ENCODE data around the gene SUN5. TPM values are rescaled to one million over a fixed set of nuclear protein-coding genes. Genes with fewer than 3 reads are reported as not detected.

SUN5 gene
- total and polyA plus RNA-seq, 3 experiments from 2014 or later: not detected

DNA sequence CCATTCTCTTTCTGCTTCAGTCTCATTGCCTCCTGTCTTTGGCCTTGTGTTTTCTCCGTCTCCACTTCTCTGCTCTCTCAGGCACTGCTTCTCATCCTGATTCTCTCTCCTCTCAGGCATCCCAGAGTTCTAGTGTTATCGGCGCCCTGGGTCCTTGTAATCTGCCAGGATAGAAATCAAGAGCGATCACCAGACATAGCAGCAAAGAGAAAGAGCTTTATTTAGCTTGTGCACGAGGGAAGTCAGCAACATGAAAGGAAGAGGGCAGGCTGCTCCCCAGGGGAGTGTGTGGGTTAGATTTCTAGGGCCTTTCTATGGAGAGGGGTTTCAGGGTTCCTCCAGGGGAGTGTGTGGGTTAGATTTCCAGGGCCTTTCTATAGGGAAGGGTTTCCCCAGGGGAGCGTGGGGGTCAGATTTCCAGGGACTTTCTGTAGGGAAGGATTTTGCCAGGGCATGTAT, 32.5 kb downstream of the SUN5 start:
- Histone ChIP-seq H3K4me1 (ENCODE audit: insufficient read depth, low read length) (peaks cover 96% of the 10 kb centered on the region), H3K36me3 (ENCODE audit: insufficient read depth, low read length) (no peaks in the 10 kb centered on the region), H3K9me3 (ENCODE audit: low read length) (peaks cover 6% of the 10 kb centered on the region), H3K4me3 (ENCODE audit: low read length) (peak overlapping the region; percentile 64), H3K27ac (ENCODE audit: low read depth, low read length) (peak overlapping the region; percentile 59), H3K27me3 (ENCODE audit: insufficient read depth, low read length, poor library complexity, severe bottlenecking) (no peaks in the 10 kb centered on the region)
- Mint-ChIP-seq H3K4me3 (no peak overlapping the region), H3K27ac (no peak overlapping the region), H3K9me3 (peaks cover 0 to 9% (median 4%) of the 10 kb centered on the region in 5 donors), H3K4me1 (peaks cover 6 to 49% (median 48%) of the 10 kb centered on the region in 3 donors), H3K27me3 (peaks cover 0 to 1% of the 10 kb centered on the region in 2 donors), H3K36me3 (peaks cover 0 to 5% (median 0%) of the 10 kb centered on the region in 3 donors)
- ChIA-PET POLR2A (interaction anchor here (1.1 kb wide), 1 partner anchor 26 kb away, joined by 6 read pairs; no protein-coding TSS in a partner anchor), CTCF (interaction anchor here (1.0 kb wide), 1 partner anchor 182 kb away, joined by 4 read pairs; no protein-coding TSS in a partner anchor)
- DNase-seq: peak in 1 of 5 donors; percentile 68

- H3K27ac Mint-ChIP-seq: no peak overlapping the region
- POLR2A ChIA-PET: interaction anchor here (0.5 kb wide), 1 partner anchor 526 kb away, joined by 3 read pairs; no protein-coding TSS in a partner anchor
- H3K27ac ChIP-seq (ENCODE audit: low read depth, low read length): peak overlapping the region; percentile 59
- peak in 1 of 5 donors; percentile 38 for DNase-seq
- peaks cover 97% of the 10 kb centered on the region for H3K4me1 ChIP-seq (ENCODE audit: insufficient read depth, low read length)
- H3K27me3 ChIP-seq (ENCODE audit: insufficient read depth, low read length, poor library complexity, severe bottlenecking): no peaks in the 10 kb centered on the region
- H3K4me3 ChIP-seq (ENCODE audit: low read length): peak overlapping the region; percentile 64
- CTCF ChIA-PET: interaction anchor here (1.0 kb wide), 1 partner anchor 181 kb away, joined by 4 read pairs; no protein-coding TSS in a partner anchor
- no peaks in the 10 kb centered on the region for H3K9me3 ChIP-seq (ENCODE audit: low read length)
- no peaks in the 10 kb centered on the region for H3K36me3 Mint-ChIP-seq
- H3K4me1 Mint-ChIP-seq: peaks cover 0 to 51% (median 49%) of the 10 kb centered on the region in 3 donors
- no peaks in the 10 kb centered on the region for H3K36me3 ChIP-seq (ENCODE audit: insufficient read depth, low read length)
- peak overlapping the region in 1 of 7 donors; percentile 17 for H3K4me3 Mint-ChIP-seq
- H3K9me3 Mint-ChIP-seq: peaks cover 0 to 3% (median 0%) of the 10 kb centered on the region in 5 donors
- H3K27me3 Mint-ChIP-seq: peaks cover 0 to 1% of the 10 kb centered on the region in 2 donors
Measured at GRCh38 chr20:32970973-32971300, 33.3 kb downstream of the SUN5 start.

DNA sequence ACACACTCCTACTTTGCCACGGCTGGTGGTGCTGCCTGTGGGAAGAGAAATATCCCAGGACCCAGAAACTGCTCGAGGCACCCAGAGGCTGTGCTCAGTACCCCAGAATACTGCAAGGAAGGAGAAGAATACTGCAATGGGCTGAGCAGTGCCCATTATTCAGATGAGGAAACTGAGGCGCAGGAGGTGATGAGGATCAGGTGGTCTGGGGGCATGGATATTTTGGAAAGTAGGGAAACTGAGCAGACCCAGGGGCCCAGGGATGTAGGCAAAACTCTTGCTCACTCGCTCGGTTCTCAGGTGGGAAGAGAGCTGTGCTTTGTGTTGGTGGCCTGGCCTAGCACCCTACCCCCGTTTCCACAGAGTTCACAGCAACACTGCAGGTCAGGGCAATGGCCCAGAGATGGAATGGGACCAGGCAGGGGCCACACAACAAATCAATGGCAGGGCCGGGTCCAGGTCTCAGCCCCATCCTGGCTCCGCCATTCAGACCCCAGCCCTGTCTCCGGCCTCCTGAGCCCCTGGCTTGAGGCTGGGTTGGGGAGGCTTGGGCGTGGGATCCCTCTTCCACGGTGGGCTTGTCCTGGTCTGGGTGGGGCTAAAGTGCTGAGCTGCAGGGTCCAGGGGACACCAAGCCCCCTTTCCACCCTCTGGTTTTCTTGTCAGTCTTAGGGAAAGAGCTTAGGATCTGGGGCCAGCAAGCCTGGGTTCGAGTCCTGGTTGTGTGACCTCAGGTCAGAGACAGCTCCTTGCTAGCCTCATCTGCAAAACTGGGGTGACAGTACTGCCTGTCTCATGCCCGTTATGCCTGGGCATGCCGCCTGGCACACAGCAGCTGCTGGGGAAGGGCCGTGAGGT, 33.9 kb downstream of the SUN5 start:
- Histone ChIP-seq H3K9me3 (ENCODE audit: low read length) (no peaks in the 10 kb centered on the region), H3K27me3 (ENCODE audit: insufficient read depth, low read length, poor library complexity, severe bottlenecking) (no peaks in the 10 kb centered on the region), H3K4me3 (ENCODE audit: low read length) (peak overlapping the region; percentile 64), H3K27ac (ENCODE audit: low read depth, low read length) (peak overlapping the region; percentile 59), H3K36me3 (ENCODE audit: insufficient read depth, low read length) (no peaks in the 10 kb centered on the region), H3K4me1 (ENCODE audit: insufficient read depth, low read length) (peaks cover 98% of the 10 kb centered on the region)
- peaks cover 0 to 1% of the 10 kb centered on the region in 2 donors for H3K27me3 Mint-ChIP-seq
- H3K9me3 Mint-ChIP-seq: peaks cover 0 to 3% (median 0%) of the 10 kb centered on the region in 5 donors
- peak overlapping the region in 6 of 7 donors; percentile 42 to 66 (median 50) for H3K4me3 Mint-ChIP-seq
- peak in 1 of 5 donors; percentile 26 for DNase-seq
- CTCF ChIA-PET: no interaction called here
- POLR2A ChIA-PET: interaction anchor here (0.5 kb wide), 1 partner anchor 527 kb away, joined by 3 read pairs; no protein-coding TSS in a partner anchor
- H3K36me3 Mint-ChIP-seq: no peaks in the 10 kb centered on the region
- H3K4me1 Mint-ChIP-seq: peaks cover 0 to 57% (median 51%) of the 10 kb centered on the region in 3 donors
- H3K27ac Mint-ChIP-seq: peak overlapping the region in 2 of 8 donors; percentile 96 to 99

DNA sequence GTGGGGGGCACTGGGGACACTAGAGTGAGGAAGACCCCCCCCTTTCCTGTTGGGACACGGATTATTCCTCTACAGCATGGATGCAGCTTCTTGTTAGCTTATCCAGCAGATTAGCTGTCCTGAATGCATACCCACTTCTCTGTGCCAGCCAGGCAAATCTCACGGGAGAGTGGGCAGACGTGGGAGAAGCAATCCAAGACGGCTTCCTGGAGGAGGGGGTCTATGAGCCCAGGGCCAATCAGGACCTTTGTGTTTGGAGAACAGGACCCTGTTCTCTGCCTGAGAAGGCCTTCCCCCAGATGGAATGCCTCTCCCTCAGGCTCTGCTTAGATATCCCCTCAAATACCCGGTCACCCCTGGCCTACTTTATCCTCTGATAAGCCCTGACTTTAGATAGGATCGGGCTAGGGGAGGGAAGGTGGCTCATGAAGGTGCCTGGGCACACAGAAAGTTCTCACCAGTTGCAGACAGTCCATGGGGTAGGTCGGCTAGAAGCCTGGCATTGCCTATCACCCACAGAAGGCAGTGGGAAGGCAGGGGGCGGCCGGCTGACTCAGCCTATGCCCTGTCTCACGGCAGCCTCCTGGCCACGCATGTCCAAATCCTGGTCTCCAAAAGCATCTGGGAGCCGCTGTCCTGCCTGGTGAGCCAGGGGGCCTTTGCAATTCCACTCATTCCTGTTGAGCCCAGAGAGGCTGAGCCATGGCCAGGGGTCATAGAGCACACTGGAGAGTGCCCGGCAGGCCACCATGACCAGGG, 34.7 kb downstream of the SUN5 start:
- peak in 1 of 5 donors; percentile 39 for DNase-seq
- Histone ChIP-seq H3K4me3 (ENCODE audit: low read length) (no peak overlapping the region), H3K4me1 (ENCODE audit: insufficient read depth, low read length) (peaks cover 97% of the 10 kb centered on the region), H3K9me3 (ENCODE audit: low read length) (no peaks in the 10 kb centered on the region), H3K27ac (ENCODE audit: low read depth, low read length) (no peak overlapping the region), H3K27me3 (ENCODE audit: insufficient read depth, low read length, poor library complexity, severe bottlenecking) (no peaks in the 10 kb centered on the region), H3K36me3 (ENCODE audit: insufficient read depth, low read length) (no peaks in the 10 kb centered on the region)
- Mint-ChIP-seq H3K4me3 (peak overlapping the region in 6 of 7 donors; percentile 65 to 85 (median 80)), H3K36me3 (no peaks in the 10 kb centered on the region), H3K27ac (peak overlapping the region in 2 of 8 donors; percentile 96 to 99), H3K9me3 (peaks cover 0 to under 1% (median 0%) of the 10 kb centered on the region in 5 donors), H3K27me3 (peaks cover 0 to 1% of the 10 kb centered on the region in 2 donors), H3K4me1 (peaks cover 2 to 55% (median 54%) of the 10 kb centered on the region in 3 donors)
- ChIA-PET CTCF (interaction anchor here (2.2 kb wide), 1 partner anchor 35 kb away, joined by 5 read pairs; the partner anchor contains the start of gene SUN5), POLR2A (no interaction called here)

DNA sequence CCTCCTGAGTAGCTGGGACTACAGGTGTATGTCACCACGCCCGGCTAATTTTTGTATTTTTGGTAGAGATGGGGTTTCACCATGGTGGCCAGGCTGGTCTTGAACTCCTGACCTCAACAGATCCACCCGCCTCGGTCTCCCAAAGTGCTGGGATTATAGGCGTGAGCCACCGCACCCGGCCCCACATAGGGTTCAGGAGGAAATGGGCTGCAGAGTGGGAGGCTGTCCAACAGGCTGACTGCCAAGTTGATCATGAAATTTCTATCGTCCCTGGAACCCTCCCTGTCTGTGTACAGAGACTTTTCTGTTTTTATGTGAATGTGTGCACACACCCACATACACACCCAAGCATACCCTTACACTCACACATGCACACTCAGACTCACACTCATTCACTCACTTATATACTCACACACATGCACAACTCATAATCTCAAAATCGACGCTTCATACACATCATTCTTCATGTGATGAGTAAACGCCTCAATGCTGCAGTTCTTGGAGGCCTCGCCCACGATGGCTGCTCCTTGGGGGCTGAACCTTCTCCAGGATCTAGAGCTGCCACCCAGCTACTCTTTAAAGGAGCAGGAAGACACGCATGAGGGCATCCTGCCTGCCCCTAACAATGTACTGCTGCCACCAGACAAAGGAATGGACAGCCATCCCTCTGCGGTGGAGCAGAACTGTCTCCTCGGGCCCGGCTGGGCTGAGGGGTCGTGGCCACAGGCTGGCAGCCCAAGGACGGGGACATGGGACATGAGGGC, 35.6 kb downstream of the SUN5 start:
- POLR2A ChIA-PET: interaction anchor here (1.6 kb wide), 1 partner anchor 11 kb away, joined by 5 read pairs; no protein-coding TSS in a partner anchor
- no peaks in the 10 kb centered on the region for H3K36me3 Mint-ChIP-seq
- H3K4me1 ChIP-seq (ENCODE audit: insufficient read depth, low read length): peaks cover 90% of the 10 kb centered on the region
- peaks cover 0 to 1% of the 10 kb centered on the region in 2 donors for H3K27me3 Mint-ChIP-seq
- CTCF ChIA-PET: interaction anchor here (2.2 kb wide), 1 partner anchor 36 kb away, joined by 5 read pairs; the partner anchor contains the start of gene SUN5
- no peaks in the 10 kb centered on the region for H3K36me3 ChIP-seq (ENCODE audit: insufficient read depth, low read length)
- H3K9me3 ChIP-seq (ENCODE audit: low read length): no peaks in the 10 kb centered on the region
- DNase-seq: peak in 2 of 5 donors; percentile 26 to 31
- H3K9me3 Mint-ChIP-seq: no peaks in the 10 kb centered on the region
- H3K27ac Mint-ChIP-seq: peak overlapping the region in 2 of 8 donors; percentile 96 to 100
- no peak overlapping the region for H3K4me3 ChIP-seq (ENCODE audit: low read length)
- H3K27ac ChIP-seq (ENCODE audit: low read depth, low read length): no peak overlapping the region
- H3K27me3 ChIP-seq (ENCODE audit: insufficient read depth, low read length, poor library complexity, severe bottlenecking): no peaks in the 10 kb centered on the region
- peaks cover 8 to 59% (median 54%) of the 10 kb centered on the region in 3 donors for H3K4me1 Mint-ChIP-seq
- peak overlapping the region; percentile 66 to 93 (median 81) for H3K4me3 Mint-ChIP-seq

GRCh38 chr20:32967961-32968457, 36.2 kb downstream of the SUN5 start:
- H3K36me3 ChIP-seq (ENCODE audit: insufficient read depth, low read length): no peaks in the 10 kb centered on the region
- H3K9me3 ChIP-seq (ENCODE audit: low read length): no peaks in the 10 kb centered on the region
- CTCF ChIA-PET: interaction anchor here (1.6 to 2.2 kb wide), 2 partner anchors 8 to 37 kb away, joined by 5 read pairs; partner anchors contain the start of gene SUN5
- no peaks in the 10 kb centered on the region for H3K27me3 ChIP-seq (ENCODE audit: insufficient read depth, low read length, poor library complexity, severe bottlenecking)
- POLR2A ChIA-PET: interaction anchor here (1.6 kb wide), 1 partner anchor 10 kb away, joined by 5 read pairs; no protein-coding TSS in a partner anchor
- H3K36me3 Mint-ChIP-seq: no peaks in the 10 kb centered on the region
- peak overlapping the region; percentile 38 for H3K27ac ChIP-seq (ENCODE audit: low read depth, low read length)
- H3K4me3 Mint-ChIP-seq: peak overlapping the region; percentile 66 to 93 (median 81)
- peak; percentile 46 to 82 (median 70) for DNase-seq
- H3K4me3 ChIP-seq (ENCODE audit: low read length): peak overlapping the region; percentile 6
- peaks cover 15 to 63% (median 57%) of the 10 kb centered on the region in 3 donors for H3K4me1 Mint-ChIP-seq
- peak overlapping the region in 2 of 8 donors; percentile 96 to 100 for H3K27ac Mint-ChIP-seq
- no peaks in the 10 kb centered on the region for H3K9me3 Mint-ChIP-seq
- H3K4me1 ChIP-seq (ENCODE audit: insufficient read depth, low read length): peaks cover 90% of the 10 kb centered on the region
- H3K27me3 Mint-ChIP-seq: peaks cover 0 to 1% of the 10 kb centered on the region in 2 donors

Measured in CD8-positive, alpha-beta memory T cell (primary cell).